ENCODE measurements around the gene MYO10.
"Not testable (repeated sequence)": the region's sequence is repeated elsewhere in the genome, so short reads cannot be mapped to it uniquely, and the experiment has no call there.

Gene MYO10

GRCh38 chr5:16735101-16736060 lies 200.7 kb downstream of the MYO10 start:
- no peak for DNase-seq

GRCh38 chr5:16733331-16734006 lies 202.6 kb downstream of the MYO10 start:
- no peak for DNase-seq

GRCh38 chr5:16732356-16732755 lies 203.7 kb downstream of the MYO10 start:
- no peak for DNase-seq

GRCh38 chr5:16727755-16728325 lies 208.2 kb downstream of the MYO10 start:
- DNase-seq, result no peak

- DNase-seq, result no peak
Measured at GRCh38 chr5:16726538-16726946, 209.5 kb downstream of the MYO10 start.

- no peak for DNase-seq
Measured at GRCh38 chr5:16725575-16725974, 210.5 kb downstream of the MYO10 start.

- no peak for DNase-seq
Measured at GRCh38 chr5:16723821-16724220, 212.3 kb downstream of the MYO10 start.

GRCh38 chr5:16722097-16722495 lies 214.0 kb downstream of the MYO10 start:
- no peak for DNase-seq

GRCh38 chr5:16721151-16722096 lies 214.7 kb downstream of the MYO10 start:
- DNase-seq, result no peak

- DNase-seq, result not testable (repeated sequence)
Measured at GRCh38 chr5:16718036-16718435, 218.1 kb downstream of the MYO10 start.

- DNase-seq, result no peak
Measured at GRCh38 chr5:16713386-16713928, 222.6 kb downstream of the MYO10 start.

GRCh38 chr5:16712620-16713019 lies 223.5 kb downstream of the MYO10 start:
- no peak for DNase-seq

- DNase-seq, result no peak
Measured at GRCh38 chr5:16712178-16712577, 223.9 kb downstream of the MYO10 start.

- no peak for DNase-seq
Measured at GRCh38 chr5:16709691-16710433, 226.2 kb downstream of the MYO10 start.

GRCh38 chr5:16707869-16708192 lies 228.3 kb downstream of the MYO10 start:
- no peak for DNase-seq

GRCh38 chr5:16707168-16707868 lies 228.8 kb downstream of the MYO10 start:
- no peak for DNase-seq

- DNase-seq, result no peak
Measured at GRCh38 chr5:16704945-16705344, 231.1 kb downstream of the MYO10 start.

GRCh38 chr5:16702964-16703363 lies 233.1 kb downstream of the MYO10 start:
- no peak for DNase-seq

- no peak for DNase-seq
Measured at GRCh38 chr5:16701134-16702099, 234.7 kb downstream of the MYO10 start.

- DNase-seq, result no peak
Measured at GRCh38 chr5:16700081-16700480, 236.0 kb downstream of the MYO10 start.

Data from activated naive CD4-positive, alpha-beta T cell treated with Interleukin-2 at 50 U/mL for 16 hours (primary cell).